ENCODE measurements around the gene VAC14. TPM values are rescaled to one million over a fixed set of nuclear protein-coding genes. Genes with fewer than 3 reads are reported as not detected.
A peak's percentile ranks its signal among the peaks of the same experiment; 100 is the strongest.

VAC14 gene
- polyA plus RNA-seq, 1 of the 3 experiments (the other 2 are of a cell fraction) = 33.2 TPM

- TF ChIP-seq, protein P1, sequence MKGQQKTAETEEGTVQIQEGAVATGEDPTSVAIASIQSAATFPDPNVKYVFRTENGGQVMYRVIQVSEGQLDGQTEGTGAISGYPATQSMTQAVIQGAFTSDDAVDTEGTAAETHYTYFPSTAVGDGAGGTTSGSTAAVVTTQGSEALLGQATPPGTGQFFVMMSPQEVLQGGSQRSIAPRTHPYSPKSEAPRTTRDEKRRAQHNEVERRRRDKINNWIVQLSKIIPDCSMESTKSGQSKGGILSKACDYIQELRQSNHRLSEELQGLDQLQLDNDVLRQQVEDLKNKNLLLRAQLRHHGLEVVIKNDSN (IDR thresholded peaks at IDR 0.05; ENCODE audit: borderline replicate concordance, low read depth) = no peak
- TF ChIP-seq FOXM1 (IDR thresholded peaks at IDR 0.05; ENCODE audit: low read depth) = no peak
- TF ChIP-seq, protein P2, sequence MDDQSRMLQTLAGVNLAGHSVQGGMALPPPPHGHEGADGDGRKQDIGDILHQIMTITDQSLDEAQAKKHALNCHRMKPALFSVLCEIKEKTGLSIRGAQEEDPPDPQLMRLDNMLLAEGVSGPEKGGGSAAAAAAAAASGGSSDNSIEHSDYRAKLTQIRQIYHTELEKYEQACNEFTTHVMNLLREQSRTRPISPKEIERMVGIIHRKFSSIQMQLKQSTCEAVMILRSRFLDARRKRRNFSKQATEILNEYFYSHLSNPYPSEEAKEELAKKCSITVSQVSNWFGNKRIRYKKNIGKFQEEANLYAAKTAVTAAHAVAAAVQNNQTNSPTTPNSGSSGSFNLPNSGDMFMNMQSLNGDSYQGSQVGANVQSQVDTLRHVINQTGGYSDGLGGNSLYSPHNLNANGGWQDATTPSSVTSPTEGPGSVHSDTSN (IDR thresholded peaks at IDR 0.05) = peak; percentile 59
- TF ChIP-seq GATA2 (CRISPR knock-in tag; IDR thresholded peaks at IDR 0.05) = no peak
- no peak for TF ChIP-seq RXRA (IDR thresholded peaks at IDR 0.05; ENCODE audit: borderline replicate concordance, low read depth)
- peak; percentile 65; the same call in 1 of the 2 replicates for TF ChIP-seq TCF12 (IDR thresholded peaks at IDR 0.05)
- TF ChIP-seq, protein P3, sequence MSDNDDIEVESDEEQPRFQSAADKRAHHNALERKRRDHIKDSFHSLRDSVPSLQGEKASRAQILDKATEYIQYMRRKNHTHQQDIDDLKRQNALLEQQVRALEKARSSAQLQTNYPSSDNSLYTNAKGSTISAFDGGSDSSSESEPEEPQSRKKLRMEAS (IDR thresholded peaks at IDR 0.05; ENCODE audit: low read depth) = peak; percentile 94
- no peak for TF ChIP-seq MEF2A (IDR thresholded peaks at IDR 0.05; ENCODE audit: borderline replicate concordance, low read depth)
- no peak; the same call in 1 of the 2 replicates for TF ChIP-seq YY1 (IDR thresholded peaks at IDR 0.05; ENCODE audit: low read depth)
- TF ChIP-seq FOXJ3 (CRISPR knock-in tag; IDR thresholded peaks at IDR 0.05) = no peak
- no peak; the same call in 1 of the 2 replicates for TF ChIP-seq TAF1 (IDR thresholded peaks at IDR 0.05; ENCODE audit: borderline replicate concordance, low read depth, low read length)
- TF ChIP-seq EP300 (IDR thresholded peaks at IDR 0.05; ENCODE audit: borderline replicate concordance in 1 of 2, low read depth in 1 of 2, low read length in 1 of 2) = peak in 1 of 2 experiments; percentile 44; a peak in 1 of 4 replicates
These were observed 97.7 kb downstream of the VAC14 start (continued) for GRCh38 chr16:70703041-70703834.

DNA sequence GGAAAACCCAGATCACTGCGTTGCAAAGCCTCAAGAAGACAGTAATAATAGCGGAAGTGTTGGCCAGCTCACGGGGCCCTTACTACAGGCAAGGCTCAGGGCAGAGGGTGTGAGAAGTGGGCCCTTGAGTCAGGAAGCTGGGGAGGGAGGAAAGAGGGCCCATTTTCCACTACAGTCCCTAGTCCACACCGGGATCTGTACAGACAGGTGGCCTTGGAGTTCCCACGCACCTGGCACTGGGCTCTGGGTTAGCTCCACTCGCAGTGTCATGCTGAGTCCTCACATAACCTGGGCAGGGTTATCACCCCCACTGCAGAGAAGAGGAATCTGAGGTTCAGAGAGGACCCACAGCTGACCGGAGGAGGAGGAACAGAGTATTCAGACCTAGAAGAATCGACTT lies 98.3 kb downstream of the VAC14 start:
- WGBS (ENCODE audit: low lambda C conversion rate) = 86% methylated on average over 7 of the region's 8 CpGs
- POLR2A ChIA-PET = interaction anchor here (1.3 to 1.7 kb wide), 2 partner anchors 12 to 35 kb away, joined by 10 to 17 read pairs; no protein-coding TSS in a partner anchor
- H3K9me3 ChIP-seq = no peaks in the 10 kb centered on the region
- no peaks in the 10 kb centered on the region for H4K20me1 ChIP-seq (ENCODE audit: insufficient read depth)
- H3K36me3 ChIP-seq (replicated peaks in 1 of 2; ENCODE audit: control insufficient read depth in 1 of 2, insufficient read depth in 2 of 2, low read length in 1 of 2) = no peaks in the 10 kb centered on the region
- peak overlapping the region; percentile 60; the same call in 1 of the 2 replicates for H2AFZ ChIP-seq (ENCODE audit: low read depth)
- no peak overlapping the region for H3K4me3 ChIP-seq (ENCODE audit: low read depth in 2 of 2, low read length in 1 of 2)
- peak overlapping the region; percentile 60 for H3K9ac ChIP-seq
- CTCF ChIA-PET = interaction anchor here (1.3 to 3.3 kb wide), 9 partner anchors 11 to 67 kb away, joined by 3 to 25 read pairs (median 12); no protein-coding TSS in a partner anchor
- H3K27ac ChIP-seq (ENCODE audit: low read depth in 2 of 2, low read length in 1 of 2) = peak overlapping the region; percentile 96
- H3K9me2 ChIP-seq = no peaks in the 10 kb centered on the region
- no peak for DNase-seq
- peaks cover 54 to 79% of the 10 kb centered on the region in 2 experiments; a peak in 3 of 4 replicates for H3K4me1 ChIP-seq (ENCODE audit: control insufficient read depth in 1 of 2, insufficient read depth in 2 of 2, low read depth in 1 of 2, low read length in 1 of 2)
- no peaks in the 10 kb centered on the region for H3K27me3 ChIP-seq (ENCODE audit: insufficient read depth)
- peak overlapping the region; percentile 60 for H3K4me2 ChIP-seq
- no peaks in the 10 kb centered on the region for H3K79me2 ChIP-seq (ENCODE audit: insufficient read depth)
- H3F3A ChIP-seq (replicated peaks; ENCODE audit: insufficient read depth) = peaks cover 27% of the 10 kb centered on the region
- TF ChIP-seq NRF1 (IDR thresholded peaks at IDR 0.05; ENCODE audit: low read depth, low read length) = no peak
- no peak for TF ChIP-seq TAF1 (IDR thresholded peaks at IDR 0.05; ENCODE audit: borderline replicate concordance, low read depth, low read length)
- TF ChIP-seq MEF2A (IDR thresholded peaks at IDR 0.05; ENCODE audit: borderline replicate concordance, low read depth) = no peak
- TF ChIP-seq EP300 (IDR thresholded peaks at IDR 0.05; ENCODE audit: borderline replicate concordance in 1 of 2, low read depth in 1 of 2, low read length in 1 of 2) = no peak
- no peak for TF ChIP-seq GATA2 (CRISPR knock-in tag; IDR thresholded peaks at IDR 0.05)
- TF ChIP-seq, protein P4, sequence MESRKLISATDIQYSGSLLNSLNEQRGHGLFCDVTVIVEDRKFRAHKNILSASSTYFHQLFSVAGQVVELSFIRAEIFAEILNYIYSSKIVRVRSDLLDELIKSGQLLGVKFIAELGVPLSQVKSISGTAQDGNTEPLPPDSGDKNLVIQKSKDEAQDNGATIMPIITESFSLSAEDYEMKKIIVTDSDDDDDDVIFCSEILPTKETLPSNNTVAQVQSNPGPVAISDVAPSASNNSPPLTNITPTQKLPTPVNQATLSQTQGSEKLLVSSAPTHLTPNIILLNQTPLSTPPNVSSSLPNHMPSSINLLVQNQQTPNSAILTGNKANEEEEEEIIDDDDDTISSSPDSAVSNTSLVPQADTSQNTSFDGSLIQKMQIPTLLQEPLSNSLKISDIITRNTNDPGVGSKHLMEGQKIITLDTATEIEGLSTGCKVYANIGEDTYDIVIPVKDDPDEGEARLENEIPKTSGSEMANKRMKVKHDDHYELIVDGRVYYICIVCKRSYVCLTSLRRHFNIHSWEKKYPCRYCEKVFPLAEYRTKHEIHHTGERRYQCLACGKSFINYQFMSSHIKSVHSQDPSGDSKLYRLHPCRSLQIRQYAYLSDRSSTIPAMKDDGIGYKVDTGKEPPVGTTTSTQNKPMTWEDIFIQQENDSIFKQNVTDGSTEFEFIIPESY (IDR thresholded peaks at IDR 0.05; ENCODE audit: borderline replicate concordance, low read depth) = no peak
- TF ChIP-seq, protein P5, sequence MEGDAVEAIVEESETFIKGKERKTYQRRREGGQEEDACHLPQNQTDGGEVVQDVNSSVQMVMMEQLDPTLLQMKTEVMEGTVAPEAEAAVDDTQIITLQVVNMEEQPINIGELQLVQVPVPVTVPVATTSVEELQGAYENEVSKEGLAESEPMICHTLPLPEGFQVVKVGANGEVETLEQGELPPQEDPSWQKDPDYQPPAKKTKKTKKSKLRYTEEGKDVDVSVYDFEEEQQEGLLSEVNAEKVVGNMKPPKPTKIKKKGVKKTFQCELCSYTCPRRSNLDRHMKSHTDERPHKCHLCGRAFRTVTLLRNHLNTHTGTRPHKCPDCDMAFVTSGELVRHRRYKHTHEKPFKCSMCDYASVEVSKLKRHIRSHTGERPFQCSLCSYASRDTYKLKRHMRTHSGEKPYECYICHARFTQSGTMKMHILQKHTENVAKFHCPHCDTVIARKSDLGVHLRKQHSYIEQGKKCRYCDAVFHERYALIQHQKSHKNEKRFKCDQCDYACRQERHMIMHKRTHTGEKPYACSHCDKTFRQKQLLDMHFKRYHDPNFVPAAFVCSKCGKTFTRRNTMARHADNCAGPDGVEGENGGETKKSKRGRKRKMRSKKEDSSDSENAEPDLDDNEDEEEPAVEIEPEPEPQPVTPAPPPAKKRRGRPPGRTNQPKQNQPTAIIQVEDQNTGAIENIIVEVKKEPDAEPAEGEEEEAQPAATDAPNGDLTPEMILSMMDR (IDR thresholded peaks at IDR 0.05) = no peak
- no peak for TF ChIP-seq RAD21 (IDR thresholded peaks at IDR 0.05; ENCODE audit: low read length)
- TF ChIP-seq NFIC (IDR thresholded peaks at IDR 0.05; ENCODE audit: borderline replicate concordance) = no peak
- no peak for TF ChIP-seq POLR2AphosphoS5 (IDR thresholded peaks at IDR 0.05; ENCODE audit: low read depth, low read length)
- no peak for TF ChIP-seq USF2 (IDR thresholded peaks at IDR 0.05; ENCODE audit: borderline replicate concordance, low read depth, low read length)
- TF ChIP-seq TEAD4 (IDR thresholded peaks at IDR 0.05; ENCODE audit: borderline replicate concordance, insufficient read depth) = no peak
- TF ChIP-seq CHD2 (IDR thresholded peaks at IDR 0.05; ENCODE audit: low read length, partially characterized antibody) = no peak
- TF ChIP-seq RFX5 (IDR thresholded peaks at IDR 0.05; ENCODE audit: low read length) = no peak

All from SK-N-SH (cell line).